Mesothelial cell of epicardium (in vitro differentiated cells): ENCODE measurements around the gene KAT8. TPM values are rescaled to one million over a fixed set of nuclear protein-coding genes. Genes with fewer than 3 reads are reported as not detected.
"Not testable (repeated sequence)": the region's sequence is repeated elsewhere in the genome, so short reads cannot be mapped to it uniquely, and the experiment has no call there.

Source experiments
- DNase-seq, 2 experiments: peaks; one replicate each; pipeline ENCODE4 v3.0.0; 2021; ENCODE audit warnings: low spot score in 2 of 2; ENCODE audit not compliant: unreplicated experiment in 2 of 2
- H3K27ac Mint-ChIP-seq: 2 replicates; pipeline ENCODE4 v1.8.0; 2021; ENCODE audit warnings: mixed read lengths
- H3K27me3 Mint-ChIP-seq: 2 replicates; pipeline ENCODE4 v1.8.0; 2021; ENCODE audit warnings: low read depth, mixed read lengths
- H3K36me3 Mint-ChIP-seq: 2 replicates; pipeline ENCODE4 v1.8.0; 2021; ENCODE audit warnings: mixed read lengths
- H3K4me1 Mint-ChIP-seq: 2 replicates; pipeline ENCODE4 v1.8.0; 2021; ENCODE audit warnings: mixed read lengths
- H3K4me3 Mint-ChIP-seq: 2 replicates; pipeline ENCODE4 v1.8.0; 2021; ENCODE audit warnings: mild to moderate bottlenecking, moderate library complexity, mixed read lengths
- H3K9me3 Mint-ChIP-seq: 2 replicates; pipeline ENCODE4 v1.8.0; 2021; ENCODE audit warnings: mixed read lengths
- CTCF ChIP-seq: fragments of 200-600 bp; sonication (generic); IDR thresholded peaks from one replicate; pipeline ENCODE4 v1.5.0; 2021; ENCODE audit warnings: antibody characterized with exemption; ENCODE audit not compliant: unreplicated experiment
- total RNA-seq: library from RNA; stranded (reverse); gene quantifications from 3 replicates; pipeline ENCODE4 v1.2.1, GENCODE V29; 2021

Gene KAT8
- total RNA-seq, 1 donor from 2014 or later = 75.7 TPM

DNA sequence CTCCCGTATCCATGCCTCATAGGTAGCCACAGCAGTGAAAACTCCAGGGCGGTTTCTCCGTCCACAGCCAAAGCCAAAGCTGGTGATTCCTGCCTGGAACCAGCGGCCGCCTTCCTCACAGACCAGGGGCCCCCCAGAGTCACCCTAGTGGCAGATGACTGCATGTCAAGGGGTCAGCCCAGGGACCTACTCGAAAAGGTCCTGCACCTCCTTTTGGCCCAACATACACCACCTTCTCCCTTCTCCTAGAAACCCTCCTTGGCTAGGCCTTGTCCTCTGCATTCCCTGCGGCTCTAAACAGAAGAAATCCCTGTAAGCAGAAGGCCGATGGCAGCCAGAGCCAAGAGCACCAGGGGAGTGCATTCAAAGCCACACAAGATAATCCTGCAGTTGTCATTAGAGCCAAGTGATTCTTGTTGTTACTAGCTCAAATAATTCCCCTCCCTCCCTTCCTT, 26.3 kb downstream of the KAT8 start:
- DNase-seq = no peak
- H3K27ac Mint-ChIP-seq = no peak overlapping the region
- peaks cover 27% of the 10 kb centered on the region for H3K4me1 Mint-ChIP-seq
- H3K36me3 Mint-ChIP-seq = no peaks in the 10 kb centered on the region
- H3K27me3 Mint-ChIP-seq = peaks cover 32% of the 10 kb centered on the region
- TF ChIP-seq CTCF = no peak
- H3K4me3 Mint-ChIP-seq = peak overlapping the region; percentile 47
- no peaks in the 10 kb centered on the region for H3K9me3 Mint-ChIP-seq

GRCh38 chr16:31144418-31144817, 27.0 kb downstream of the KAT8 start:
- Mint-ChIP-seq H3K4me1 (peaks cover 21% of the 10 kb centered on the region), H3K27me3 (peaks cover 35% of the 10 kb centered on the region)
- H3K36me3 Mint-ChIP-seq, H3K4me3 Mint-ChIP-seq, DNase-seq, H3K27ac Mint-ChIP-seq, H3K9me3 Mint-ChIP-seq: not testable (repeated sequence)

- no peak for TF ChIP-seq CTCF
- peaks cover 40% of the 10 kb centered on the region for H3K27me3 Mint-ChIP-seq
- no peak for DNase-seq
- no peak overlapping the region for H3K4me3 Mint-ChIP-seq
- H3K27ac Mint-ChIP-seq = no peak overlapping the region
- no peaks in the 10 kb centered on the region for H3K9me3 Mint-ChIP-seq
- peaks cover 18% of the 10 kb centered on the region for H3K4me1 Mint-ChIP-seq
- no peaks in the 10 kb centered on the region for H3K36me3 Mint-ChIP-seq
Measured at GRCh38 chr16:31145398-31145990, 28.0 kb downstream of the KAT8 start.

DNA sequence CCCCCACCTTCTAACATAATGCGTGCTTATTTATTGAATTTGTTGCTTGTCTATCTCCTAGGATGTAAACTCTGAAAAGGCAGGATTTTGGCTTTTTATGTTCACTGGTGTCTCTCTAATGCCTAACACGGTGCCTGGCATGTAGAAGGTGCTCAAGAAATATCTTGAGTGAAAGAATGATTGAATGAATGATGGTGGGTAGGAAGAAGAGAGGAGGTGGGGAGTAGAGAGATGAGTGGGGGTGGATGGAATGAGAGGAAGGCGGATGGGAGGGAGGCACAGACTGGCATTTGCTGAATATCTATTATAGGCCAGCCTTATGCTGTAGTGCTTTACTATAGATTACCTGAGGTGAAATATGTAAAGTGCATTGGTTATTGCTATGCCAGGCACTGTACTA, 30.1 kb downstream of the KAT8 start:
- H3K27me3 Mint-ChIP-seq = peaks cover 40% of the 10 kb centered on the region
- no peak for TF ChIP-seq CTCF
- peaks cover 4% of the 10 kb centered on the region for H3K4me1 Mint-ChIP-seq
- H3K36me3 Mint-ChIP-seq = no peaks in the 10 kb centered on the region
- no peak overlapping the region for H3K27ac Mint-ChIP-seq
- DNase-seq = no peak
- no peak overlapping the region for H3K4me3 Mint-ChIP-seq
- H3K9me3 Mint-ChIP-seq = no peaks in the 10 kb centered on the region

DNA sequence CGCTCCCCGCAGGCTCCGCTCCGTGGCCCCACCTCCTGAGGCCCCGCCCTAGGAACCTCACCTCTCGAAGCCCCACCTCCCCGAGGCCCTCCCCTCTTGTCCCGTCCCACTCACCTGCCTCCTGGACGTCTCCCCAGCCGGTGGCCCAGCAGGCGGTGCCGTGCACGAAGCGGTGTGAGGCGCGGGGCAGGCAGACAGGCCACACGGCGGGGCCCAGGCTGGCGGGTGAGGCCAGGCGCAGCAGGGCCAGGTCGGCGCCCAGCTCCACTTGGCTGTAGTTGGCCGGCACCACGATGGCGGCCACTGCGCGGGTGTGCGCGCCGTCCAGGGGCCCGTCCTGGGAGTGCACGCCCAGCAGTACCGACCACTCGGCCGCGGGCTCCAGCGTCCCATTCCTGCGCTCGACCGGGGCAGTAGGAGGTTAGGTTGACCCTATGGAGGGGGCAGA, 30.8 kb downstream of the KAT8 start:
- Mint-ChIP-seq H3K9me3 (no peaks in the 10 kb centered on the region), H3K27ac (no peak overlapping the region), H3K36me3 (no peaks in the 10 kb centered on the region), H3K4me1 (peaks cover 4% of the 10 kb centered on the region), H3K4me3 (peak overlapping the region; percentile 40), H3K27me3 (peaks cover 40% of the 10 kb centered on the region)
- TF ChIP-seq CTCF = no peak
- DNase-seq = no peak

DNA sequence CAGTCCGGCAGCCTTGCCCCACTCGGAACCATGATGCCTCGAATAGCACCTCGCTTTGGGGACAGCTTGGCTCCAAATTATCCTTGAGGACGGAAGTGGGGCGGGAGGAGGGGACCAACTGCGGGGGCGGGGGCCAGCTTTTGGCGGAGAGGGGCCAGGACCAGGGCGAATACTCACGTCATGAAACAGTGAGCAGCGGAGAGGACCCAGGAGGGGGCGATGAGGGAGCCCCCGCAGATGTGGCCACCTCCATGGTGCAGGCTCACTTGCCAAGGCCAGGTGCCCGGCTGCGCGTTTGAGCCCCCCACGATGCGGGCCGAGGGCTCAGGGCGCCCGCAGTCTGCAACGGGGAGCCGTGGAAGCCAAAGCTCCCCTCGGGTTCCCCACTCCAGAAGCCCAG, 31.4 kb downstream of the KAT8 start:
- no peak for TF ChIP-seq CTCF
- Mint-ChIP-seq H3K36me3 (no peaks in the 10 kb centered on the region), H3K4me1 (peaks cover 4% of the 10 kb centered on the region), H3K4me3 (no peak overlapping the region), H3K9me3 (no peaks in the 10 kb centered on the region), H3K27ac (no peak overlapping the region), H3K27me3 (peaks cover 44% of the 10 kb centered on the region)
- no peak for DNase-seq
